Measurements from ENCODE around the gene RASGEF1C.
"Not testable (repeated sequence)": the region's sequence is repeated elsewhere in the genome, so short reads cannot be mapped to it uniquely, and the experiment has no call there.

RASGEF1C gene

GRCh38 chr5:180090769-180091546 is 118.1 kb downstream of the RASGEF1C start:
- Histone ChIP-seq H3K27me3 (ENCODE audit: insufficient read depth, low read length) (no peaks in the 10 kb centered on the region), H3K27ac (ENCODE audit: low read depth, low read length) (peak overlapping the region; percentile 42; the same call in 1 of the 2 replicates), H3K4me3 (ENCODE audit: low read length) (peak overlapping the region; percentile 64), H3K4me1 (ENCODE audit: insufficient read depth, low read length) (peaks cover 9% of the 10 kb centered on the region), H3K36me3 (ENCODE audit: insufficient read depth, low read length) (no peaks in the 10 kb centered on the region), H3K9ac (ENCODE audit: low read depth, low read length) (no peak overlapping the region), H3K9me3 (ENCODE audit: insufficient read depth, low read depth, low read length) (no peaks in the 10 kb centered on the region)
- WGBS = 24% methylated on average over 11 of the region's 17 CpGs

GRCh38 chr5:180090098-180090768 is 118.8 kb downstream of the RASGEF1C start:
- no peaks in the 10 kb centered on the region for H3K9me3 ChIP-seq (ENCODE audit: insufficient read depth, low read depth, low read length)
- 2% methylated on average over 58 of the region's 58 CpGs for WGBS
- peak overlapping the region; percentile 99 for H3K27ac ChIP-seq (ENCODE audit: low read depth, low read length)
- H3K27me3 ChIP-seq (ENCODE audit: insufficient read depth, low read length) = no peaks in the 10 kb centered on the region
- peak overlapping the region; percentile 86 for H3K9ac ChIP-seq (ENCODE audit: low read depth, low read length)
- H3K4me1 ChIP-seq (ENCODE audit: insufficient read depth, low read length) = peaks cover 17% of the 10 kb centered on the region
- H3K4me3 ChIP-seq (ENCODE audit: low read length) = peak overlapping the region; percentile 64
- H3K36me3 ChIP-seq (ENCODE audit: insufficient read depth, low read length) = no peaks in the 10 kb centered on the region

GRCh38 chr5:180089628-180090027 is 119.4 kb downstream of the RASGEF1C start:
- Histone ChIP-seq H3K27ac (ENCODE audit: low read depth, low read length) (peak overlapping the region; percentile 99), H3K4me1 (ENCODE audit: insufficient read depth, low read length) (peaks cover 23% of the 10 kb centered on the region), H3K4me3 (ENCODE audit: low read length) (peak overlapping the region; percentile 64), H3K9ac (ENCODE audit: low read depth, low read length) (peak overlapping the region; percentile 86)
- not testable (repeated sequence) for H3K27me3 ChIP-seq (ENCODE audit: insufficient read depth, low read length); H3K9me3 ChIP-seq (ENCODE audit: insufficient read depth, low read depth, low read length); H3K36me3 ChIP-seq (ENCODE audit: insufficient read depth, low read length)
- whole genome bisulfite sequencing = 66% methylated on average over 15 of the region's 18 CpGs

GRCh38 chr5:180088561-180088960 is 120.5 kb downstream of the RASGEF1C start:
- 94% methylated on average over 7 of the region's 8 CpGs for WGBS
- Histone ChIP-seq H3K4me3 (ENCODE audit: low read length) (no peak overlapping the region), H3K4me1 (ENCODE audit: insufficient read depth, low read length) (peaks cover 33% of the 10 kb centered on the region), H3K9me3 (ENCODE audit: insufficient read depth, low read depth, low read length) (no peaks in the 10 kb centered on the region), H3K27me3 (ENCODE audit: insufficient read depth, low read length) (no peaks in the 10 kb centered on the region), H3K9ac (ENCODE audit: low read depth, low read length) (no peak overlapping the region), H3K36me3 (ENCODE audit: insufficient read depth, low read length) (no peaks in the 10 kb centered on the region), H3K27ac (ENCODE audit: low read depth, low read length) (no peak overlapping the region)

GRCh38 chr5:180086816-180087399 is 122.1 kb downstream of the RASGEF1C start:
- WGBS = 91% methylated on average over 11 of the region's 11 CpGs

GRCh38 chr5:180085837-180086236 is 123.2 kb downstream of the RASGEF1C start:
- 27% methylated on average over 7 of the region's 7 CpGs for WGBS
- H3K36me3 ChIP-seq (ENCODE audit: insufficient read depth, low read length) = no peaks in the 10 kb centered on the region
- peaks cover 49% of the 10 kb centered on the region for H3K4me1 ChIP-seq (ENCODE audit: insufficient read depth, low read length)
- H3K9ac ChIP-seq (ENCODE audit: low read depth, low read length) = peak overlapping the region; percentile 47; the same call in 1 of the 2 replicates
- no peaks in the 10 kb centered on the region for H3K27me3 ChIP-seq (ENCODE audit: insufficient read depth, low read length)
- peak overlapping the region; percentile 98; the same call in 1 of the 2 replicates for H3K27ac ChIP-seq (ENCODE audit: low read depth, low read length)
- no peak overlapping the region for H3K4me3 ChIP-seq (ENCODE audit: low read length)
- no peaks in the 10 kb centered on the region for H3K9me3 ChIP-seq (ENCODE audit: insufficient read depth, low read depth, low read length)

More at GRCh38 chr5:180086816-180087399, 122.1 kb downstream of the RASGEF1C start:
- Histone ChIP-seq H3K9me3 (ENCODE audit: insufficient read depth, low read depth, low read length) (no peaks in the 10 kb centered on the region), H3K36me3 (ENCODE audit: insufficient read depth, low read length) (no peaks in the 10 kb centered on the region), H3K27me3 (ENCODE audit: insufficient read depth, low read length) (no peaks in the 10 kb centered on the region), H3K27ac (ENCODE audit: low read depth, low read length) (peak overlapping the region; percentile 52; the same call in 1 of the 2 replicates), H3K4me1 (ENCODE audit: insufficient read depth, low read length) (peaks cover 47% of the 10 kb centered on the region), H3K4me3 (ENCODE audit: low read length) (no peak overlapping the region), H3K9ac (ENCODE audit: low read depth, low read length) (no peak overlapping the region)

GRCh38 chr5:180084638-180085561 is 124.1 kb downstream of the RASGEF1C start:
- peak overlapping the region; percentile 98 for H3K27ac ChIP-seq (ENCODE audit: low read depth, low read length)
- no peak overlapping the region; the same call in 1 of the 2 replicates for H3K9ac ChIP-seq (ENCODE audit: low read depth, low read length)
- WGBS = 72% methylated on average over 13 of the region's 13 CpGs

GRCh38 chr5:180083529-180084060 is 125.4 kb downstream of the RASGEF1C start:
- peak overlapping the region; percentile 70 for H3K9ac ChIP-seq (ENCODE audit: low read depth, low read length)
- H3K4me3 ChIP-seq (ENCODE audit: low read length) = no peak overlapping the region
- H3K4me1 ChIP-seq (ENCODE audit: insufficient read depth, low read length) = peaks cover 46% of the 10 kb centered on the region
- no peaks in the 10 kb centered on the region for H3K27me3 ChIP-seq (ENCODE audit: insufficient read depth, low read length)
- WGBS = 40% methylated on average over 10 of the region's 10 CpGs
- H3K36me3 ChIP-seq (ENCODE audit: insufficient read depth, low read length) = no peaks in the 10 kb centered on the region
- peak overlapping the region; percentile 98 for H3K27ac ChIP-seq (ENCODE audit: low read depth, low read length)
- no peaks in the 10 kb centered on the region for H3K9me3 ChIP-seq (ENCODE audit: insufficient read depth, low read depth, low read length)

More at GRCh38 chr5:180084638-180085561, 124.1 kb downstream of the RASGEF1C start:
- Histone ChIP-seq H3K4me3 (ENCODE audit: low read length) (no peak overlapping the region), H3K4me1 (ENCODE audit: insufficient read depth, low read length) (peaks cover 49% of the 10 kb centered on the region), H3K9me3 (ENCODE audit: insufficient read depth, low read depth, low read length) (no peaks in the 10 kb centered on the region), H3K27me3 (ENCODE audit: insufficient read depth, low read length) (no peaks in the 10 kb centered on the region), H3K36me3 (ENCODE audit: insufficient read depth, low read length) (no peaks in the 10 kb centered on the region)

GRCh38 chr5:180082633-180083420 is 126.2 kb downstream of the RASGEF1C start:
- Histone ChIP-seq H3K4me3 (ENCODE audit: low read length) (no peak overlapping the region), H3K9me3 (ENCODE audit: insufficient read depth, low read depth, low read length) (0 out of 2 replicates have a peak, but pooled peaks cover 2% of the 10 kb centered on the region), H3K4me1 (ENCODE audit: insufficient read depth, low read length) (peaks cover 46% of the 10 kb centered on the region), H3K27ac (ENCODE audit: low read depth, low read length) (peak overlapping the region; percentile 98), H3K27me3 (ENCODE audit: insufficient read depth, low read length) (no peaks in the 10 kb centered on the region), H3K9ac (ENCODE audit: low read depth, low read length) (peak overlapping the region; percentile 70), H3K36me3 (ENCODE audit: insufficient read depth, low read length) (no peaks in the 10 kb centered on the region)
- WGBS = 19% methylated on average over 17 of the region's 17 CpGs
